ENCODE measurements around the gene C2orf92.
"Not testable (repeated sequence)": the region's sequence is repeated elsewhere in the genome, so short reads cannot be mapped to it uniquely, and the experiment has no call there.

The C2orf92 gene

DNA sequence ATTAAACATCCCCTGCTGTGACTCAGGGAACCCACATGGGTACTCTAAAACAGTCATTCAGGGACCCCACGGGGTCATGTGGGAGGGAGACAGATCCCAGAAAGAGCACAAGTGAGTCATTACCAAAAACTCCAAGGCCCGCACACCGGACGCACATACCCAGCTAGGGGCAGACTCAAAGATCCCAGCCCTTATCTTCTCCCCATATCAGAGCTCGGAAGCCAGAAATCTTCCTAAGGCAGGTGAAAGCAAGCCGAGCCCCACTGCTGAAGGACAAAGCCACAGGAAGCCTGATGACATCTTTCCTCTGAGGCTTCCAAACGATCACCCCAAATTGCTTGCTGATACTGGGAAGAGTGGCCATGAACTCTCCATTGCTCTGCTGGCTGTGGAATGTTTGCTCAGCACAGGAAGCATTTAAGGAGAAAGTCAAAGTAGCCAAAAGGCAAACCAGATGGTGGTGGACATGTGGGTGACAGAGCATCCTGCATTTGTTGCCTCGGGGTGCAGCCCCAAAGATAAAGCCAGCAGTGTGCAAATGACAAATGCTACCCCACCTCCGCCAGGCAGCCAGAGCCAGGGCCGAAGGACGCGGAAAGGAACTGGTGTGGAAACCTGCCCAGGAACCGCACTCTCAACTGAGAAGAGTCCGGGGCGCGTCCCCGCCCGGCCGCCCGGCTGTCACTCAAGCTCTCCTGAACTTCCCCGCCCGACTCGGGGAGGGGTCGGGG, 6.5 kb upstream of the C2orf92 start:
- Histone ChIP-seq H4K20me1 (peaks cover 0 to 48% (median 26%) of the 10 kb centered on the region in 11 experiments; a peak in 14 of 22 replicates), H3K27ac (peak overlapping the region; percentile 84 to 96 (median 94)), H3K4me2 (peak overlapping the region; percentile 90 to 99 (median 97)), H3K27me3 (no peaks in the 10 kb centered on the region), H3K4me3 (peak overlapping the region; percentile 77 to 95 (median 88)), H3K9ac (peak overlapping the region; percentile 91 to 98 (median 94)), H3K36me3 (peaks cover 17 to 39% (median 30%) of the 10 kb centered on the region in 11 experiments), H3K4me1 (peaks cover 30 to 42% (median 37%) of the 10 kb centered on the region in 10 experiments), H3K9me3 (replicated peaks in 1 of 11) (no peaks in the 10 kb centered on the region)
- no peak for TF ChIP-seq Cebpa-rat (IDR thresholded peaks at IDR 0.05)

DNA sequence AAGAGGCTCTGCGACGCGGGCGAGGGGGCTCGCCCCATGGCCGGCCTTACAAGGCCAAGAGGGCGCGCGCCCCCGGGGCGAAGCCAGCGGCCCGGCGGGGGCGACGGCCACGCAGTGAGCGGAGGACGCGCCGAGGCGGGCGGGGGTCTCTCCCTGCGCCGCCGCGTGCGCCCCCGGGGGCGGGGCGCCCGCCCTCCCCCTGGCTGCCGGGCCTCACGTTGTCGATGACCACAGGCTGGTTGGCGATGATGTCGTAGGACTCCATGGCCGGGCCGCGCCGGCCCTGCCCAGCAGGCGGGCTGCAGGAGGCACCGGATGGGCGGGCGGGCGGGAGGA, 5.9 kb upstream of the C2orf92 start:
- TF ChIP-seq Cebpa-rat (IDR thresholded peaks at IDR 0.05): no peak
- H3K27ac ChIP-seq: peak overlapping the region; percentile 84 to 96 (median 94)

DNA sequence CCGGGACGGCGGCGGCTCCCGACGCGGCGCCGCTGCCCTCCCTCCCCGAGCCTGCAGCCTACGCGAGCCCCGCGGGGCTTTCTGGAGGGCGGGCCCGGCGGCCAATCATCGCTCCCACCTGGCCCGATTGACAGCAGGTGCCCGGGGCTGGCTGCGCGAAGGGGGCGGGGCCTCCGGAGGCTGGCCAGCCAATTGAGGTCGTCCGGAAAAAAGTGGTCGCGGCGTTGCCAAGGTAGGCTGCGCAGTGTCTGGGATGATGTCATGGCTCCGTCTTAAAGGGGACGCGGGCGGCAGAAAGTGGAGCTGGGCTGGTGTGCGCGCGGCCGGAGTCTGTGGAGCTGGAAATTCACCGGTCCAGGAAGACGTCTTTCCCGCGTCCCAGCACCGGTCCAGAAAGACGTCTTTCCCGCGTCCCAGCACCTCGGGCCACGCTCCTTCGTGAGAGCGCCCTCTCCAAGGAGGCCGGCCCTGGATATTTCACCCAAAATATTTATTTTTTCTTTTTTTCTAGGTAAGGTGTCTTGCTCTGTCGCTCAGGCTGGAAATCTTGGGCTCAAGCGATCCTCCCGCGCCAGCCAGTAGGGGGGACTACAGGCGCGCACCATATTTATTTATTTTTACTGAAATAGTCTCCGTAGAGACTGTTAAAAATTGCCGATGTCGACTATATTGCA, 5.4 kb upstream of the C2orf92 start, which contains the start of gene ACTR1B:
Gene ACTR1B (minus strand): TSS at position 83 of the 674 bp plus-strand sequence. CDS start 154 bp downstream, outside the sequence.
- H3K4me1 ChIP-seq: peaks cover 30 to 42% (median 37%) of the 10 kb centered on the region in 10 experiments
- peaks cover 7 to 28% (median 20%) of the 10 kb centered on the region in 11 experiments; a peak in 21 of 22 replicates for H3K36me3 ChIP-seq
- no peak for TF ChIP-seq Cebpa-rat (IDR thresholded peaks at IDR 0.05)
- peaks cover 0 to 38% (median 26%) of the 10 kb centered on the region in 11 experiments; a peak in 14 of 22 replicates for H4K20me1 ChIP-seq
- peak within 1 kb of the TSS; percentile 90 to 99 (median 97) for H3K4me2 ChIP-seq
- peak within 1 kb of the TSS; percentile 84 to 96 (median 94) for H3K27ac ChIP-seq
- no peaks in the 10 kb centered on the region for H3K9me3 ChIP-seq (replicated peaks in 1 of 11)
- peak within 1 kb of the TSS; percentile 77 to 95 (median 88) for H3K4me3 ChIP-seq
- H3K9ac ChIP-seq: peak within 1 kb of the TSS; percentile 91 to 98 (median 94)
- no peaks in the 10 kb centered on the region for H3K27me3 ChIP-seq

More for the DNA sequence above, 5.9 kb upstream of the C2orf92 start:
- H4K20me1 ChIP-seq: peaks cover 0 to 43% (median 26%) of the 10 kb centered on the region in 11 experiments; a peak in 14 of 22 replicates
- peak overlapping the region; percentile 90 to 99 (median 97) for H3K4me2 ChIP-seq
- no peaks in the 10 kb centered on the region for H3K9me3 ChIP-seq (replicated peaks in 1 of 11)
- H3K27me3 ChIP-seq: no peaks in the 10 kb centered on the region
- peak overlapping the region; percentile 91 to 98 (median 94) for H3K9ac ChIP-seq
- H3K36me3 ChIP-seq: peaks cover 12 to 33% (median 25%) of the 10 kb centered on the region in 11 experiments
- H3K4me3 ChIP-seq: peak overlapping the region; percentile 77 to 95 (median 88)
- H3K4me1 ChIP-seq: peaks cover 30 to 42% (median 37%) of the 10 kb centered on the region in 10 experiments

DNA sequence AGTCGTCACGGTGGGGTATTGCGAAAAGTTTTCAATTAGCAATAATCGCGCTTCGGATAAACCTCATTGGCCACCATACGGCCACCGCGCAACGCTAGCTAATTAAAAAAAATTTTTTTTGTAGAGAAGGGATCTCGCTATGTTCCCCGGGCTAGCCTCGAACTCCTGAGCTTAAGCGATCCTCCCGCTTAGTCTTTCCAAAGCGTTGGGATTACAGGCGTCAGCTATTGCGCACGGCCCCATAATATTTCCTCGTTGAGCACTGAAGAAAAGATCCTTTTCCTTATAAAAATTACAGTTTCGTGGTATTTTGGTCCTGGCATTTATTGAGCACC, 4.9 kb upstream of the C2orf92 start:
- H3K9ac ChIP-seq: peak overlapping the region; percentile 76 to 98 (median 94)
- H3K4me1 ChIP-seq: peaks cover 33 to 45% (median 38%) of the 10 kb centered on the region in 10 experiments
- H3K4me2 ChIP-seq: peak overlapping the region; percentile 61 to 92 (median 69)
- peak in 1 of 11 experiments; percentile 50; a peak in 2 of 22 replicates for TF ChIP-seq Cebpa-rat (IDR thresholded peaks at IDR 0.05)
- H3K27me3 ChIP-seq: no peaks in the 10 kb centered on the region
- H4K20me1 ChIP-seq: peaks cover 0 to 34% (median 24%) of the 10 kb centered on the region in 11 experiments; a peak in 14 of 22 replicates
- H3K27ac ChIP-seq: peak overlapping the region; percentile 49 to 96 (median 93)
- peaks cover 1 to 23% (median 15%) of the 10 kb centered on the region in 11 experiments; a peak in 16 of 22 replicates for H3K36me3 ChIP-seq
- peak overlapping the region; percentile 77 to 95 (median 88) for H3K4me3 ChIP-seq
- no peaks in the 10 kb centered on the region for H3K9me3 ChIP-seq (replicated peaks in 1 of 11)

DNA sequence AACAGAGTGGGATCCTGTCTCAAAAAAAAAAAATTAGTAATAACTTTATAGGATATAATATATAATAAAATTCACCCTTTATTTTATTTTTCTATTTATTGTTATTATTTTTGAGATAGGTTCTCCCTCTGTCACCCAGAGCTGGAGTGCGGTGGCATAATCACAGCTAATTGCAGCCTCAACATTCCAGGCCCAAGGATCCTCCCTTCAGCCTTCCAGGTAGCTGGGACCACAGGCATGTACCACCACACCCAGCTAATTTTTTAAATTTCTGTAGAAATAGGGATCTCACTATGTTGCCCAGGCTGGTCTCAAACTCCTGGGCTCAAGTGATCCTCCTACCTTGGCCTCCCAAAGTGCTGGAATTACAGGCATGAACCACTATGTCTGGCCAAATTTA, 958 bp downstream of the C2orf92 start:
- H3K4me3 ChIP-seq: no peak overlapping the region
- no peak for TF ChIP-seq Cebpa-rat (IDR thresholded peaks at IDR 0.05)

DNA sequence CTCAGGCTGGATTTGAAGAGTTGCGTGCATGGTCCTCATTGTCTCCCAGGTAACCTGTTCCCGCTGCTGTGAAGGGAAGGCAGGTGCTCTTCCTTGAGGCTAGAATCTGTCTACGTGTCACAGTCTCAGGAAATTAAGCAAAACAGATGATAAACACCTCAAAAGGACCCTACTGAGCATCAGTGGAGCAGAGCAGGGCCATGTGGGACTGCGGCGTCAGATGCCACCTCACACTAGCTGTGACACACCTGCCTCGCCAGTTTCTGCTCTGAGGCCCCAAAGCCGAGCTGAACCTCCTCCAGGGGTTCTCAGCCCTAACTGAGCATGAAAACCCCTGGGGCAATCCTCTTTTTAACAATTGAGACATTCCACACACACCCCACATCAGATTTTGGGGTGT, 2.0 kb downstream of the C2orf92 start:
- Histone ChIP-seq H3K4me2 (no peak overlapping the region), H3K9me3 (replicated peaks in 1 of 11) (no peaks in the 10 kb centered on the region), H3K4me3 (no peak overlapping the region), H3K27me3 (no peaks in the 10 kb centered on the region), H3K9ac (no peak overlapping the region), H3K27ac (no peak overlapping the region), H4K20me1 (no peaks in the 10 kb centered on the region), H3K36me3 (no peaks in the 10 kb centered on the region), H3K4me1 (peaks cover 0 to 12% (median 9%) of the 10 kb centered on the region in 10 experiments; a peak in 16 of 20 replicates)
- TF ChIP-seq Cebpa-rat (IDR thresholded peaks at IDR 0.05): no peak

More for the DNA sequence above, 958 bp downstream of the C2orf92 start:
- Histone ChIP-seq H3K4me1 (peaks cover 0 to 12% (median 9%) of the 10 kb centered on the region in 10 experiments; a peak in 16 of 20 replicates), H3K4me2 (no peak overlapping the region), H4K20me1 (no peaks in the 10 kb centered on the region), H3K27ac (no peak overlapping the region), H3K36me3 (no peaks in the 10 kb centered on the region), H3K27me3 (no peaks in the 10 kb centered on the region), H3K9ac (no peak overlapping the region), H3K9me3 (replicated peaks in 1 of 11) (no peaks in the 10 kb centered on the region)

DNA sequence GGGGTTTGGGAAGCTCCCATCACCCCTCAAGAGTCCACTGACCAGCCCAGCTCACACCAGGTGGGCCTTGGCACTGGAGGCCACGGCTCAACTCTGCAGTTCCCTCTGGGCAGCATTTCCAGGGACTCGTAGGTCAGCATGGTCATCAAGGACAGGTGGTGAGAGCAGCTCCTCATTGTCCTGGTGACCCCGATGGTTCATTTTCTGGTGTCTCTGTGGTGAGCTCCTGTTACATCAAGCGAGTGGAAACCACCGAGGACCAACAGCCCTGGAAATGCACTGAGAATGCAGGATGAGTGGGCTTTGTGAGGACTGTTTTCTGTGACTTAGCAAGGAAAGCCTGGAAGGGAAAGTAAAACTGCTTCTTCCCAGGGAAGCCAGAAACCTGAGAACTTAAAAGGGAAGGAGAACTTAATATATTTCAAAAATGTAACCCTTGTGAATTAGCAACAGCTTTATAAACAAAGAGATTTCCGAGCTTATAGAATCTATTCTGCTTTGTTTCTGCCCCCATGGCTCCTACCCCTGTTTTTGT, 3.2 kb downstream of the C2orf92 start:
- H3K9me3 ChIP-seq (replicated peaks in 1 of 11); H3K27me3 ChIP-seq; H3K36me3 ChIP-seq; H3K27ac ChIP-seq; H3K9ac ChIP-seq; H3K4me3 ChIP-seq; H4K20me1 ChIP-seq: not testable (repeated sequence)
- Histone ChIP-seq H3K4me1 (peaks cover 0 to 12% (median 9%) of the 10 kb centered on the region in 10 experiments; a peak in 16 of 20 replicates), H3K4me2 (peak overlapping the region in 5 of 11 experiments; percentile 32 to 60 (median 48); a peak in 10 of 22 replicates)

DNA sequence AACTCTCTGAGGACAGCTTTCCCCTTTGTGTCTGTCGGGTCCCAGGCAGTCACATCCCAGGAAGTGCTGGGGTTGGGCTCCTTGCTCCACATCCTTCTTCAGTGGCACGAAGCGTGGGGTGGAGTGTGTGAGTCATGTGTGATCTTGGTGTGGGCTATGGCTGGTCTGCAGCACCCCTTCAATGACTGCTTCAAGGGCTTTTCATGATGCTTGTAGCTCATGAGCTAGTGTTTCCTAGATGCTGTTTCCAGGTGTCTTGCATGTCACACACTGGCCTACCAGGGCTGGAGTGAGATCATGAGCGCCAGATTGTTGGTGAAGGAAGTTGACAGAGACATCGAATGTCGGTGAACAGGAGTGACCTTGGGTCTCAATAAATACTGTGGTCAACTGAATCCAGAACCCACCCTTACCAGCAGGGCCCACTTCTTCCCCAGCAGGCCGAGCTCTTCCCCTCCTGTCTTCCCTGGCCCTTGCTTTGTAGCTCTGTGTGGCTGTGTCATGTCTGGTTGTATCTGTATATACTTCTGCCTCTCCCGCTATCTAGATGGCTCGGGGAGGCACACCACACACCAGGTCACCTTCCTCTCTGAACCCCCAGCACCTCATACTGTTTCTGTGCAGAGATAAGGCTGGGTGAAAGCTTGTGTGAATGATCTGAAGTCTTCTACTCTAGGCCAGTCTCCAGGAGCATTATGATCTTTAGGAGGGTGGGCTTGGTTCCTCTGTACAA, 3.8 kb downstream of the C2orf92 start:
- Histone ChIP-seq H3K4me3 (no peak overlapping the region), H3K9ac (no peak overlapping the region), H3K4me1 (peaks cover 0 to 12% (median 9%) of the 10 kb centered on the region in 10 experiments; a peak in 16 of 20 replicates), H3K4me2 (peak overlapping the region in 5 of 11 experiments; percentile 32 to 60 (median 48); a peak in 10 of 22 replicates), H4K20me1 (no peaks in the 10 kb centered on the region), H3K27ac (no peak overlapping the region; a peak in 1 of 22 replicates), H3K27me3 (no peaks in the 10 kb centered on the region), H3K36me3 (no peaks in the 10 kb centered on the region), H3K9me3 (replicated peaks in 1 of 11) (peaks cover 0 to 7% (median 3%) of the 10 kb centered on the region in 11 experiments; a peak in 4 of 22 replicates)
- no peak for TF ChIP-seq Cebpa-rat (IDR thresholded peaks at IDR 0.05)

All from BLaER1 treated with 17β-estradiol and CSF1 and Interleukin-3, amounts not matched to agents 10 nM and 100 nM (cell line).